ENCODE data around the gene CNBD2. TPM values are rescaled to one million over a fixed set of nuclear protein-coding genes. Genes with fewer than 3 reads are reported as not detected.
"Not testable (repeated sequence)": the region's sequence is repeated elsewhere in the genome, so short reads cannot be mapped to it uniquely, and the experiment has no call there.

The CNBD2 gene
- polyA plus RNA-seq, 1 experiment = 2.4 TPM

GRCh38 chr20:36079486-36079885 lies 111.1 kb downstream of the CNBD2 start:
- CTCF ChIA-PET = no interaction called here
- no peaks in the 10 kb centered on the region for H3K36me3 ChIP-seq (ENCODE audit: control insufficient read depth, insufficient read depth, low read length)

GRCh38 chr20:36079984-36080383 lies 111.6 kb downstream of the CNBD2 start:
- POLR2A ChIA-PET; DNase-seq (ENCODE audit: low read depth): not testable (repeated sequence)

More at GRCh38 chr20:36079486-36079885, 111.1 kb downstream of the CNBD2 start:
- no peak for TF ChIP-seq CTCF (IDR thresholded peaks at IDR 0.05; ENCODE audit: insufficient read depth, low read depth, low read length)
- H3K4me3 ChIP-seq (ENCODE audit: low read depth, low read length) = no peak overlapping the region
- no peak for DNase-seq (ENCODE audit: low read depth)
- POLR2A ChIA-PET = no interaction called here
- no peaks in the 10 kb centered on the region for H3K27me3 ChIP-seq (ENCODE audit: control insufficient read depth, insufficient read depth, low read length)

More at GRCh38 chr20:36079984-36080383, 111.6 kb downstream of the CNBD2 start:
- H3K36me3 ChIP-seq (ENCODE audit: control insufficient read depth, insufficient read depth, low read length); CTCF ChIA-PET; H3K4me3 ChIP-seq (ENCODE audit: low read depth, low read length); H3K27me3 ChIP-seq (ENCODE audit: control insufficient read depth, insufficient read depth, low read length): not testable (repeated sequence)

Small RNAs within 50 kb of the gene (small RNA-seq; reads per million reads assigned to genes)
- gene RNU6-937P (ENCODE audit: insufficient read length, low read depth, low replicate concordance) = not detected

Other genes starting within 250 kb of the CNBD2 start
- gene RBM39, start 226.3 kb upstream of the CNBD2 start, polyA plus RNA-seq (2011; rRNA removed) = 63.5 and 107 TPM in 2 replicates
- 23.5 and 24.9 TPM in 2 replicates for gene PHF20, start 196.6 kb upstream of the CNBD2 start, polyA plus RNA-seq (2011; rRNA removed)
- 10.8 and 15.8 TPM in 2 replicates for gene SCAND1, start 14.1 kb upstream of the CNBD2 start, polyA plus RNA-seq (2011; rRNA removed)
- 12.4 and 20.2 TPM in 2 replicates for gene EPB41L1, start 186.2 kb downstream of the CNBD2 start, polyA plus RNA-seq (2011; rRNA removed)

Data from BJ (cell line).